Endothelial cell of umbilical vein (primary cell): ENCODE measurements around the gene EIF4E1B.

Source experiments
- CTCF ChIP-seq, 2 donors: IDR thresholded peaks; 1 replicate in 1 of 2; 2 replicates in 1 of 2; pipeline ENCODE4 v1.5.1; 2011; ENCODE audit warnings: low read length in 2 of 2, mild to moderate bottlenecking in 2 of 2, moderate library complexity in 2 of 2, control low read depth in 1 of 2, inconsistent platforms in 1 of 2, low read depth in 1 of 2; ENCODE audit not compliant: insufficient read depth in 1 of 2; ENCODE audit errors: extremely low read depth in 1 of 2
- EZH2 ChIP-seq: IDR thresholded peaks from 2 replicates; pipeline ENCODE4 v1.6.1; 2012; ENCODE audit warnings: borderline replicate concordance, low read depth, mild to moderate bottlenecking, moderate library complexity, low read length, inconsistent platforms; ENCODE audit not compliant: severe bottlenecking
- FOS ChIP-seq: IDR thresholded peaks from 2 replicates; pipeline ENCODE4 v1.6.1; 2011; ENCODE audit warnings: mild to moderate bottlenecking, low read length, moderate library complexity, borderline replicate concordance; ENCODE audit not compliant: insufficient read depth
- MAX ChIP-seq: IDR thresholded peaks from 2 replicates; pipeline ENCODE4 v1.6.1; 2011; ENCODE audit not compliant: insufficient read depth, insufficient read length
- MYC ChIP-seq: IDR thresholded peaks from one replicate; pipeline ENCODE4 v1.6.1; 2011; ENCODE audit warnings: mild to moderate bottlenecking, low read depth, low read length
- POLR2A ChIP-seq: IDR thresholded peaks from 2 replicates; pipeline ENCODE4 v1.6.1; 2012; ENCODE audit warnings: low read depth, mild to moderate bottlenecking, control low read depth, low read length
- POLR2AphosphoS5 ChIP-seq: IDR thresholded peaks from 2 replicates; pipeline ENCODE4 v1.6.1; 2012; ENCODE audit warnings: low read depth, mild to moderate bottlenecking, control low read depth, low read length, moderate library complexity; ENCODE audit not compliant: insufficient read depth

- no peak for TF ChIP-seq EZH2
- TF ChIP-seq POLR2A: no peak
- TF ChIP-seq CTCF (IDR thresholded peaks at IDR 0.05; ENCODE audit: extremely low read depth in 1 of 2, insufficient read depth in 1 of 2, low read depth in 1 of 2, low read length in 2 of 2): no peak
- no peak for TF ChIP-seq POLR2AphosphoS5
- no peak for TF ChIP-seq FOS
- no peak for TF ChIP-seq MAX
- no peak for TF ChIP-seq MYC
These were observed 29.0 kb downstream of the EIF4E1B start for GRCh38 chr5:176659512-176659839.
